ENCODE measurements around the gene RAD51C.

- TF ChIP-seq CTCF (IDR thresholded peaks at IDR 0.05; ENCODE audit: poor library complexity) (no peak), EZH2phosphoT487 (IDR thresholded peaks at IDR 0.05; ENCODE audit: low read depth, severe bottlenecking, unreplicated experiment) (no peak)
Measured at GRCh38 chr17:58648236-58648635, 44.2 kb upstream of the RAD51C start.

Data from hepatocyte (in vitro differentiated cells).